Right atrium auricular region (tissue), 2 donors: Measurements from ENCODE around the gene PTEN. TPM values are rescaled to one million over a fixed set of nuclear protein-coding genes. Genes with fewer than 3 reads are reported as not detected.
"Not testable (repeated sequence)": the region's sequence is repeated elsewhere in the genome, so short reads cannot be mapped to it uniquely, and the experiment has no call there.

Experiments used
- DNase-seq: peaks from one replicate; pipeline ENCODE4 v3.0.0-alpha.2; 2019; ENCODE audit warnings: low spot score
- H3K27ac ChIP-seq, 2 donors: fragments of 200-600 bp; sonication (generic); 1 replicate in 1 of 2; 2 replicates in 1 of 2; pipeline ENCODE4 v1.5.1; 2016 to 2019
- H3K27me3 ChIP-seq, 2 donors: fragments of 200-600 bp; sonication (generic); one replicate each; pipeline versions ENCODE4 v1.5.1 to v1.6.0; 2017 to 2019
- H3K36me3 ChIP-seq: fragments of 200-600 bp; sonication (generic); one replicate; pipeline ENCODE4 v1.5.1; 2016
- H3K4me1 ChIP-seq, 2 donors: fragments of 200-600 bp; sonication (generic); one replicate each; pipeline versions ENCODE4 v1.5.1 to v1.6.0; 2017 to 2019
- H3K4me3 ChIP-seq, 2 donors: fragments of 200-600 bp; sonication (generic); 1 replicate in 1 of 2; 2 replicates in 1 of 2; pipeline ENCODE4 v1.5.1; 2017 to 2019; ENCODE audit warnings: mild to moderate bottlenecking in 1 of 2, moderate library complexity in 1 of 2
- H3K9me3 ChIP-seq, 2 donors: fragments of 200-600 bp; sonication (generic); one replicate each; pipeline ENCODE4 v1.5.1; 2019
- total RNA-seq, 2 donors: library from RNA; depleted of rRNA; stranded (reverse); fragments of >200 nt; gene quantifications; one replicate each; pipeline ENCODE4 v1.1.0, GENCODE V29; 2016
- TF ChIP-seq, protein P1 (sequence below), 2 donors: fragments of 200-600 bp; sonication (generic); IDR thresholded peaks; one replicate each; pipeline ENCODE4 v1.5.1; 2019; ENCODE audit warnings: antibody characterized with exemption in 2 of 2

PTEN gene
- total RNA-seq, 2 donors from 2014 or later, result 46.5 to 55.9 TPM

DNA sequence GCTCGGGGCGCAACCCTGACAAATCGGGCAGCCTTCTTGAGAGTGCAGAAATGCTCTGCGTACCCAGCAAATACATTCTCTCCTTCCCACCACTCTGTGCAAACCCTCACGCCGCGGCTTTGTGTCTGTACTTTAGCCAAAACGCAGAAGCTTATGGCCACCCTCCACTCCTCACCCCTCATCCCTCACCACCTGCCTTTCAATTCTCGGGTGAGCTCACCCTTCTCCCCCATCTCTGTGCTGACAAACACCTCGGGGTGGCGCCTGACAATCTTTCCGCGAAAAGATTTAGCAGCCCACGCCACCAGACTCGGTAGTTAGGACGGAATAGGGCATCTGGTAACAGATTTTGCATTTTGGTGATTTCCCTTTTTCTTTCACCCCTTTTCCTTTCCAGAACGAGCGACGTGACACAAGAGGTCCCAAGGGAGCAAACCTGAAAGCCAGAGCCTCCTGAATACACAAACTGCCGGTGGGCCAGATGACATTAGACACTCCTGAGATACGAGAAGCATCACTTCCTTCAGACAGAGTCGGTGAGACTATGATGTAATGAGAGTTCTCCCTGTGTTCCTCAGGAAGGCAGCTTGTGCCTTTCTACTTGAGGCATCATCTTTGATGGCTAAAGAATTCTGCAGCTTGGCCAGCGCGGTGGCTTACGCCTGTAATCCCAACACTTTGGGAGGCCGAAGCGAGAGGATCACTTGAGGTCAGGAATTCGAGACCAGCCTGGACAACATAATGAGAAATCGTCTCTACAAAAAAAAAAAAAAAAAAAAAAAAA lies 44.7 kb upstream of the PTEN start:
- Histone ChIP-seq H3K27me3 (no peaks in the 10 kb centered on the region), H3K4me1 (peaks cover 0 to 20% of the 10 kb centered on the region in 2 donors), H3K36me3 (no peaks in the 10 kb centered on the region), H3K4me3 (peak overlapping the region; percentile 69 to 77), H3K27ac (peak overlapping the region; percentile 88 to 91), H3K9me3 (no peaks in the 10 kb centered on the region)
- DNase-seq, result no peak
- TF ChIP-seq, protein P1, sequence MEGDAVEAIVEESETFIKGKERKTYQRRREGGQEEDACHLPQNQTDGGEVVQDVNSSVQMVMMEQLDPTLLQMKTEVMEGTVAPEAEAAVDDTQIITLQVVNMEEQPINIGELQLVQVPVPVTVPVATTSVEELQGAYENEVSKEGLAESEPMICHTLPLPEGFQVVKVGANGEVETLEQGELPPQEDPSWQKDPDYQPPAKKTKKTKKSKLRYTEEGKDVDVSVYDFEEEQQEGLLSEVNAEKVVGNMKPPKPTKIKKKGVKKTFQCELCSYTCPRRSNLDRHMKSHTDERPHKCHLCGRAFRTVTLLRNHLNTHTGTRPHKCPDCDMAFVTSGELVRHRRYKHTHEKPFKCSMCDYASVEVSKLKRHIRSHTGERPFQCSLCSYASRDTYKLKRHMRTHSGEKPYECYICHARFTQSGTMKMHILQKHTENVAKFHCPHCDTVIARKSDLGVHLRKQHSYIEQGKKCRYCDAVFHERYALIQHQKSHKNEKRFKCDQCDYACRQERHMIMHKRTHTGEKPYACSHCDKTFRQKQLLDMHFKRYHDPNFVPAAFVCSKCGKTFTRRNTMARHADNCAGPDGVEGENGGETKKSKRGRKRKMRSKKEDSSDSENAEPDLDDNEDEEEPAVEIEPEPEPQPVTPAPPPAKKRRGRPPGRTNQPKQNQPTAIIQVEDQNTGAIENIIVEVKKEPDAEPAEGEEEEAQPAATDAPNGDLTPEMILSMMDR (IDR thresholded peaks at IDR 0.05), result no peak

DNA sequence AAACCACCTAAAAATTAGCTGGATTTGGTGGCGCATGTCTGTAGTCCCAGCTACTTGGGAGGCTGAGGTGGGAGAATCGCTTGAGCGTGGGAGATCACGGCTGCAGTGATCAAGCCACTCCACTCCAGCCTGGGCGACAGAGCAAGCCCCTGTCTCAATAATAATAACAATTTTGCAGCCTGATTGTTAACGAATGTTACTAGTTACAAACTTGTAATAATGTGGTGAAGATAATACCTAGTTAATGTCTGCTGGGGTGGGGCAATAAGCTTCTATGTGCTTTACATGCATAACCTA lies 44.2 kb upstream of the PTEN start:
- TF ChIP-seq, protein P1 (IDR thresholded peaks at IDR 0.05), result no peak

DNA sequence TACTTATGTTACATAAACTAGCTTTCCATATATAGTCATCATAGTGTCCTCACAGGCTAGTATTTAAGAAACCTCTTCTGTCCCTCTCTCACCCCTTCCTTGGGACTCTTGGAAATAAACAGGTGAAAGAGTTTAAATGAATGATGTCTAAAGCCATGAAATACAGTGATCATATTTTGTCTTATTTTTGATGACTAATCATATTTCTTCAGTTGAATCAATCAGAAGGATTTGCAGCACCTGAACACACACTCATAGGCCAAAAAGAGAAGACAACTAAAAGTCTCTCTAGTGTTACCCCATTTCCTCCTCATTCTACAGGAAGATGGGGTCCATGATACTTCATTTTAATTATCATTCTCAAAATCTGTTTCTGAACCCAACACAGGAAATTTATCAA lies 36.8 kb upstream of the PTEN start:
- TF ChIP-seq, protein P1 (IDR thresholded peaks at IDR 0.05), result no peak
- Histone ChIP-seq H3K27me3 (no peaks in the 10 kb centered on the region), H3K36me3 (no peaks in the 10 kb centered on the region), H3K9me3 (no peaks in the 10 kb centered on the region), H3K27ac (no peak overlapping the region), H3K4me1 (peaks cover 0 to 6% of the 10 kb centered on the region in 2 donors), H3K4me3 (no peak overlapping the region)
- no peak for DNase-seq

More for the DNA sequence above, 44.2 kb upstream of the PTEN start:
- DNase-seq, result no peak
- peaks cover 0 to 20% of the 10 kb centered on the region in 2 donors for H3K4me1 ChIP-seq
- H3K27ac ChIP-seq, result peak overlapping the region in 1 of 2 donors; percentile 88
- no peaks in the 10 kb centered on the region for H3K27me3 ChIP-seq
- no peaks in the 10 kb centered on the region for H3K36me3 ChIP-seq
- H3K9me3 ChIP-seq, result no peaks in the 10 kb centered on the region
- no peak overlapping the region for H3K4me3 ChIP-seq

DNA sequence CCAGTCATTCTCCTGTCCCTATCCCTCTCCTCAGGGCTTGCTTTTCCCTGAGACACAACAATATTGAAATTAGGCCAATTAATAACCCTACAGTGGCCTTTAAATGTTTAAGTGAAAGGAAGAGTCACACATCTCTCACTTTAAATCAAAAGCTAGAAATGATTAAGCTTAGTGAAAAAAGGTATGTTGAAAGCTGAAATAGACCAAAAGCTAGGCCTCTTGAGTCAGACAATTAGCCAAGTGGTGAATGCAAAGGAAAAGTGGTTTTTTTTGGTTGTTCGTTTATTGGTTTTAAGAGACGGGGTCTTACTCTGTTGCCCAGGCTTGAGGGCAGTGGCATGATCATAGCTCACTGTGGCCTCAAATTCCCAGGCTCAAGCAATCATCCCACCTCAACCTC lies 35.7 kb upstream of the PTEN start:
- Histone ChIP-seq H3K4me1 (peaks cover 0 to 6% of the 10 kb centered on the region in 2 donors), H3K4me3 (no peak overlapping the region), H3K36me3 (no peaks in the 10 kb centered on the region), H3K27ac (no peak overlapping the region), H3K9me3 (no peaks in the 10 kb centered on the region), H3K27me3 (no peaks in the 10 kb centered on the region)
- DNase-seq, result no peak
- TF ChIP-seq, protein P1 (IDR thresholded peaks at IDR 0.05), result no peak

DNA sequence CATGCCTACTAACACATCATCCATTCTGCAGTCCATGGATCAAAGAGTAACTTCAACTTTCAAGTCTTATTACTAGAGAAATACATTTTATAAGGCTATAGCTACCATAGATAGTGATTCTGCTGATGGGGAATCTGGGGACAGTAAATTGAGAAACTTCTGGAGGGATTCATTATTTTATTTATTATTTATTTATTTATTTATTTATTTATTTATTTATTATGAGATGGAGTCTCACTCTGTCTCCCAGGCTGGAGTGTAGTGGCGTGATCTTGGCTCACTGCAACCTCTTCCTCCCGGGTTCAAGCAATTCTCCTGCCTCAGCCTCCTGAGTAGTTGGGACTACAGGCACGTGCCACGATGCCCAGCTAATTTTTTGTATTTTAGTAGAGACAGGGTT lies 34.4 kb upstream of the PTEN start:
- DNase-seq, H3K4me3 ChIP-seq, H3K36me3 ChIP-seq, H3K27ac ChIP-seq, H3K9me3 ChIP-seq, H3K27me3 ChIP-seq, H3K4me1 ChIP-seq: not testable (repeated sequence)

DNA sequence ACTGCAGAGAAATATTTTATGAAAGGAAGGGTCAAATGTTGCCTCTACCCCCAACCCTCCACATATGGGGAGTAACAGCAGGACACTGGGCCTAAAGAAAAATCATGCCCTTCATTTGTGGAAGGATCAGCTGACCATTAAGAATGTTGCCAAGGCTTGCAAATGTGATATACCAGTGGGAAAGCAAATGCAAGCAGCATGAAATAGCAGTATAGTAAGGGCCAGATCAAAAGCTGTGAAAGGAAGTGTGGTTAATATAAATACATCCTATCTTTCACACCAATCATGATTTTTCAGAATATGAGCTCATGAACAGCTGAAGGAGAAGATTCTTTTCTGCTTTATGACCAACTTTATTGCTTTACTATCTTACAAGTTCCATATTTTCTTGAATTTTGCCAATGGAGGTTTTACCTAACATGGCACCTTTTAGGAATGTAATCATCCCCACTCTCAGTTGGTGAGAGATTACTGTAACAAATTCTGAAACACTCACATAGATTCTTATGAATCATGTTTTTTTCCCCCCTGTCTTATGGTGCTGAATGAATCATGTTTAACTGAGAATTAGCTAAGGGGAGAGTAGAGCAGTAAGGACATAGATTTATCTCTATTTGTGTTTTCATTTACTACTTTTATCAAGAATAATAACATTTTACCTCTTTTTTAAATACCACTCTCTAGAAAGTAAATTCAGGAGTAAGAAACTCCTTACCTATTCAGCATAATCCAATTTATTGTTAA lies 33.3 kb upstream of the PTEN start:
- Histone ChIP-seq H3K36me3 (no peaks in the 10 kb centered on the region), H3K4me3 (no peak overlapping the region), H3K27me3 (no peaks in the 10 kb centered on the region), H3K4me1 (peaks cover 0 to 6% of the 10 kb centered on the region in 2 donors), H3K9me3 (no peaks in the 10 kb centered on the region), H3K27ac (no peak overlapping the region)
- TF ChIP-seq, protein P1 (IDR thresholded peaks at IDR 0.05), result no peak
- no peak for DNase-seq
